Endothelial cell of umbilical vein (primary cell): ENCODE results near the gene BACH2. TPM values are rescaled to one million over a fixed set of nuclear protein-coding genes. Genes with fewer than 3 reads are reported as not detected.

ENCODE experiments used
- BruUV-seq: library from RNA; stranded (reverse); fragments of 400-500 nt; replicated peaks from 2 replicates; lab custom pipeline; 2021; lab: Mats Ljungman, UMichigan
- CTCF ChIA-PET: fragments of 300-600, 350-600 bp; sonication (Branson Sonifier 250); formaldehyde crosslinking; loops from one replicate; lab custom pipeline; 2021; ENCODE audit warnings: antibody characterized with exemption, inconsistent platforms; lab: Charles Lee
- POLR2A ChIA-PET: fragments of 300-600, 350-600 bp; sonication (Branson Sonifier 250); formaldehyde crosslinking; loops from one replicate; lab custom pipeline; 2021; ENCODE audit warnings: antibody characterized with exemption, inconsistent platforms; lab: Charles Lee
- DNase-seq: peaks from one replicate; pipeline ENCODE4 v3.0.0-alpha.2; 2011; ENCODE audit warnings: low read depth, low spot score
- FAIRE-seq: peaks from 2 replicates; lab custom pipeline; 2011; peaks lifted over from hg19 to GRCh38; lab: Jason Lieb, UNC
- H2AFZ ChIP-seq: 2 replicates; pipeline ENCODE4 v1.6.0; 2012; ENCODE audit warnings: low read depth, low read length, control low read depth, inconsistent platforms
- H3K27ac ChIP-seq: 2 replicates; pipeline ENCODE4 v1.5.1; 2011; ENCODE audit warnings: low read depth, mild to moderate bottlenecking, control low read depth, low read length, moderate library complexity; ENCODE audit not compliant: insufficient read depth
- H3K27me3 ChIP-seq, 2 experiments: 2 replicates each; pipeline versions ENCODE4 v1.6.0 to v1.6.1; 2011; ENCODE audit warnings: low read length in 2 of 2, mixed read lengths in 1 of 2; ENCODE audit not compliant: control insufficient read depth in 2 of 2, insufficient read depth in 2 of 2
- H3K36me3 ChIP-seq, 2 experiments: 2 replicates in 1 of 2; 3 replicates in 1 of 2; pipeline ENCODE4 v1.5.1; 2011; ENCODE audit warnings: low read length in 2 of 2, mild to moderate bottlenecking in 1 of 2, moderate library complexity in 1 of 2; ENCODE audit not compliant: control insufficient read depth in 2 of 2, insufficient read depth in 2 of 2; ENCODE audit errors: extremely low read depth in 1 of 2
- H3K4me1 ChIP-seq: 3 replicates; pipeline ENCODE4 v1.5.1; 2011; ENCODE audit warnings: mild to moderate bottlenecking, low read length; ENCODE audit not compliant: control insufficient read depth, insufficient read depth; ENCODE audit errors: extremely low read depth
- H3K4me2 ChIP-seq: 2 replicates; pipeline ENCODE4 v1.6.1; 2011; ENCODE audit warnings: low read length, control low read depth, mixed read lengths; ENCODE audit not compliant: insufficient read depth
- H3K4me3 ChIP-seq, 3 experiments: fragments of 200-600 bp in 1 of 3; sonication (generic), shearing (Covaris generic) in 1 of 3; replicated peaks in 1 of 3; 2 replicates each; pipeline ENCODE4 v1.5.1; 2011 to 2016; ENCODE audit warnings: control low read depth in 3 of 3, low read length in 3 of 3, mild to moderate bottlenecking in 2 of 3, inconsistent platforms in 1 of 3, low read depth in 1 of 3, moderate library complexity in 1 of 3; ENCODE audit not compliant: insufficient read depth in 1 of 3
- H3K79me2 ChIP-seq: 2 replicates; pipeline ENCODE4 v1.6.0; 2012; ENCODE audit warnings: low read length, inconsistent platforms; ENCODE audit not compliant: control insufficient read depth, insufficient read depth
- H3K9ac ChIP-seq: replicated peaks from 2 replicates; pipeline ENCODE3; 2011; ENCODE audit warnings: low read length, control low read depth; ENCODE audit not compliant: insufficient read depth; ENCODE audit errors: extremely low read depth
- H3K9me1 ChIP-seq: replicated peaks from 3 replicates; pipeline ENCODE4 v1.6.0; 2011; ENCODE audit warnings: mild to moderate bottlenecking, low read length; ENCODE audit not compliant: control insufficient read depth, insufficient read depth; ENCODE audit errors: extremely low read depth
- H3K9me3 ChIP-seq: replicated peaks from 2 replicates; pipeline ENCODE4 v1.5.1; 2012; ENCODE audit warnings: low read length, inconsistent platforms; ENCODE audit not compliant: control insufficient read depth, insufficient read depth
- H4K20me1 ChIP-seq: replicated peaks from 2 replicates; pipeline ENCODE3; 2011; ENCODE audit warnings: mild to moderate bottlenecking, low read length; ENCODE audit not compliant: control insufficient read depth, insufficient read depth; ENCODE audit errors: extremely low read depth
- EZH2 ChIP-seq: IDR thresholded peaks from 2 replicates; pipeline ENCODE4 v1.6.1; 2012; ENCODE audit warnings: borderline replicate concordance, low read depth, mild to moderate bottlenecking, moderate library complexity, low read length, inconsistent platforms; ENCODE audit not compliant: severe bottlenecking
- FOS ChIP-seq: IDR thresholded peaks from 2 replicates; pipeline ENCODE4 v1.6.1; 2011; ENCODE audit warnings: mild to moderate bottlenecking, low read length, moderate library complexity, borderline replicate concordance; ENCODE audit not compliant: insufficient read depth
- GATA2 ChIP-seq: IDR thresholded peaks from 2 replicates; pipeline ENCODE4 v1.7.0; 2011; ENCODE audit warnings: low read depth, mild to moderate bottlenecking, moderate library complexity, mixed read lengths, low read length; ENCODE audit not compliant: insufficient read length, insufficient read depth
- JUN ChIP-seq: IDR thresholded peaks from 2 replicates; pipeline ENCODE4 v1.6.1; 2011; ENCODE audit warnings: borderline replicate concordance, low read depth; ENCODE audit not compliant: insufficient read length, insufficient read depth
- MYC ChIP-seq: IDR thresholded peaks from one replicate; pipeline ENCODE4 v1.6.1; 2011; ENCODE audit warnings: mild to moderate bottlenecking, low read depth, low read length
- POLR2A ChIP-seq: IDR thresholded peaks from 2 replicates; pipeline ENCODE4 v1.6.1; 2012; ENCODE audit warnings: low read depth, mild to moderate bottlenecking, control low read depth, low read length
- POLR2AphosphoS5 ChIP-seq: IDR thresholded peaks from 2 replicates; pipeline ENCODE4 v1.6.1; 2012; ENCODE audit warnings: low read depth, mild to moderate bottlenecking, control low read depth, low read length, moderate library complexity; ENCODE audit not compliant: insufficient read depth
- dilution Hi-C: fragments of 300-500 bp; cut with MboI; formaldehyde crosslinking; loops from one replicate; pipeline ENCODE4 v1.15.0; 2019; ENCODE audit warnings: low sequenced_read_pairs; ENCODE audit not compliant: extremely low pct_ligation_motif_present
- intact Hi-C: fragments of 100-400 bp; cut with micrococcal nuclease; formaldehyde crosslinking; loops from one replicate; pipeline ENCODE4 v1.10.0; 2022
- polyA plus RNA-seq, 4 experiments: library from polyadenylated mRNA; depleted of rRNA in 3 of 4; stranded (reverse) in 3 of 4; unstranded in 1 of 4; fragments of >200 nt; gene quantifications; 2 replicates each; pipeline versions ENCODE4 v1.2.1 to v1.2.3, GENCODE V29; 2011 to 2012; ENCODE audit warnings: missing spikeins in 1 of 4
- total RNA-seq: library from RNA; stranded (reverse); gene quantifications from 2 replicates; pipeline ENCODE4 v1.2.3, GENCODE V29; 2021
- TF ChIP-seq, protein P1 (sequence below): IDR thresholded peaks from 2 replicates; pipeline ENCODE4 v1.6.1; 2011; ENCODE audit not compliant: insufficient read depth, insufficient read length
- TF ChIP-seq, protein P2 (sequence below), 2 donors: IDR thresholded peaks; 1 replicate in 1 of 2; 2 replicates in 1 of 2; pipeline ENCODE4 v1.5.1; 2011; ENCODE audit warnings: low read length in 2 of 2, mild to moderate bottlenecking in 2 of 2, moderate library complexity in 2 of 2, control low read depth in 1 of 2, inconsistent platforms in 1 of 2, low read depth in 1 of 2; ENCODE audit not compliant: insufficient read depth in 1 of 2; ENCODE audit errors: extremely low read depth in 1 of 2

BACH2 gene
- total and polyA plus RNA-seq, 2 donors (not counting 3 experiments of a cell fraction or from before 2014, with no cell fraction given), result 1.7 to 5.6 TPM

- Histone ChIP-seq H4K20me1 (no peaks in the 10 kb centered on the region), H3K4me3 (no peak overlapping the region), H3K36me3 (no peaks in the 10 kb centered on the region), H3K27ac (no peak overlapping the region), H3K79me2 (no peaks in the 10 kb centered on the region), H3K9me3 (no peaks in the 10 kb centered on the region), H3K27me3 (no peaks in the 10 kb centered on the region), H2AFZ (no peak overlapping the region), H3K9ac (no peak overlapping the region), H3K9me1 (no peaks in the 10 kb centered on the region), H3K4me1 (peaks cover 5% of the 10 kb centered on the region), H3K4me2 (no peak overlapping the region)
- no TSS peak for BruUV-seq
- ChIA-PET POLR2A (no interaction called here), CTCF (interaction anchor here (0.7 to 1.2 kb wide), 7 partner anchors 10 to 255 kb away, joined by 3 to 6 read pairs (median 3); no protein-coding TSS in a partner anchor)
- no peak for TF ChIP-seq POLR2AphosphoS5
- no peak for TF ChIP-seq MYC
- TF ChIP-seq FOS, result no peak
- TF ChIP-seq, protein P1, sequence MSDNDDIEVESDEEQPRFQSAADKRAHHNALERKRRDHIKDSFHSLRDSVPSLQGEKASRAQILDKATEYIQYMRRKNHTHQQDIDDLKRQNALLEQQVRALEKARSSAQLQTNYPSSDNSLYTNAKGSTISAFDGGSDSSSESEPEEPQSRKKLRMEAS, result no peak
- no peak for TF ChIP-seq EZH2
- TF ChIP-seq JUN, result no peak
- TF ChIP-seq POLR2A, result no peak
- TF ChIP-seq, protein P2, sequence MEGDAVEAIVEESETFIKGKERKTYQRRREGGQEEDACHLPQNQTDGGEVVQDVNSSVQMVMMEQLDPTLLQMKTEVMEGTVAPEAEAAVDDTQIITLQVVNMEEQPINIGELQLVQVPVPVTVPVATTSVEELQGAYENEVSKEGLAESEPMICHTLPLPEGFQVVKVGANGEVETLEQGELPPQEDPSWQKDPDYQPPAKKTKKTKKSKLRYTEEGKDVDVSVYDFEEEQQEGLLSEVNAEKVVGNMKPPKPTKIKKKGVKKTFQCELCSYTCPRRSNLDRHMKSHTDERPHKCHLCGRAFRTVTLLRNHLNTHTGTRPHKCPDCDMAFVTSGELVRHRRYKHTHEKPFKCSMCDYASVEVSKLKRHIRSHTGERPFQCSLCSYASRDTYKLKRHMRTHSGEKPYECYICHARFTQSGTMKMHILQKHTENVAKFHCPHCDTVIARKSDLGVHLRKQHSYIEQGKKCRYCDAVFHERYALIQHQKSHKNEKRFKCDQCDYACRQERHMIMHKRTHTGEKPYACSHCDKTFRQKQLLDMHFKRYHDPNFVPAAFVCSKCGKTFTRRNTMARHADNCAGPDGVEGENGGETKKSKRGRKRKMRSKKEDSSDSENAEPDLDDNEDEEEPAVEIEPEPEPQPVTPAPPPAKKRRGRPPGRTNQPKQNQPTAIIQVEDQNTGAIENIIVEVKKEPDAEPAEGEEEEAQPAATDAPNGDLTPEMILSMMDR (IDR thresholded peaks at IDR 0.05; ENCODE audit: extremely low read depth in 1 of 2, insufficient read depth in 1 of 2, low read depth in 1 of 2, low read length in 2 of 2), result no peak
- no peak for TF ChIP-seq GATA2
- FAIRE-seq, result no peak
- intact Hi-C loops, result no loop called here
- DNase-seq, result no peak
- dilution Hi-C loops, result no loop called here
Measured at GRCh38 chr6:90195094-90195829, 101.4 kb downstream of the BACH2 start.
